NCI-H146 treated with DMSO at 0.1 percent for 48 hours (cell line): ENCODE data around the gene WNT3A.
A peak's percentile ranks its signal among the peaks of the same experiment; 100 is the strongest.

Experiments
- DNase-seq: peaks from one replicate; lab custom pipeline; 2025; ENCODE audit not compliant: unreplicated experiment; lab: John Stamatoyannopoulos, UW

WNT3A gene

DNA sequence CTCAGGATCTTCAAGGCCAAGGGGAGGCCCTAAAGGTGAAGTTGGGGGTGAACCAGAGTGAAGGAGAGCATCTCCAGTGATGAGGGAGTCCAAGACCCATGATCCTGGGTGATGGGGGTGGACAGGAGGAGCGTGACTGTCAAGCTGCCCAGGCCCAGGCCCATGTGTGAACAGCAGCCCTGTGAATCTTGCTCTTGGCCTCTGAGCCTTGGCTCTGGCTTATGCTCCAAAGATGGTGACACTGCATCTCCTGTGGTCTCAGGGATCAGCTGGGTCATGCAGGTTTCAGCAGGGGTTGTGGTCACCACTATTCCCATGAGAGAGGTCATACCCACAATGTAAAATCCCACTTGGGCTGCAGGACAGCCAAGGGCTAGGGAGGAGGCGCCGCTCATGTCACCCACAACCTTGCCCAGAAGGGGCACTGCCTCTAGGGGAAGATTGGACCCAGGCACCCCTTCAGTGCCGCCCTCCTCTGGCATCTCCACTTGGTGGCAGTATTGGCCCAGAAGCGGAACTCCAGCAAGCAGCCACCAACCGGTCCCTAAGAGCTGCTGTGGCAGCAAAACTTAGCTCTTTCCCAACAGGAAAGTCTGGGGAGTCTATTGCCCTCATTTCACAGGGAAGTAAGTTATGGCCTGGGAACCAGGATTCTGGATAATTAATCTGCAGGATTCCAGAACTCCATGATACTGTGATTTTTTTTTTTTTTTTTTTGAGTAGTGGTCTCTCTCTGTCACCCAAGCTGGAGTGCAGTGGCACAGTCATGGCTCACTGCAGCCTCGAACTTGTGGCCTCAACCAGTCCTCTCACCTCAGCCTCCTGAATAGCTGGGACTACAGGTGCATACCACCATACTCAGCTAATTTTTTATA, 7.5 kb upstream of the WNT3A start:
- DNase-seq = peak; percentile 39

- no peak for DNase-seq
Observed at GRCh38 chr1:228000416-228000815, 6.4 kb upstream of the WNT3A start.

DNA sequence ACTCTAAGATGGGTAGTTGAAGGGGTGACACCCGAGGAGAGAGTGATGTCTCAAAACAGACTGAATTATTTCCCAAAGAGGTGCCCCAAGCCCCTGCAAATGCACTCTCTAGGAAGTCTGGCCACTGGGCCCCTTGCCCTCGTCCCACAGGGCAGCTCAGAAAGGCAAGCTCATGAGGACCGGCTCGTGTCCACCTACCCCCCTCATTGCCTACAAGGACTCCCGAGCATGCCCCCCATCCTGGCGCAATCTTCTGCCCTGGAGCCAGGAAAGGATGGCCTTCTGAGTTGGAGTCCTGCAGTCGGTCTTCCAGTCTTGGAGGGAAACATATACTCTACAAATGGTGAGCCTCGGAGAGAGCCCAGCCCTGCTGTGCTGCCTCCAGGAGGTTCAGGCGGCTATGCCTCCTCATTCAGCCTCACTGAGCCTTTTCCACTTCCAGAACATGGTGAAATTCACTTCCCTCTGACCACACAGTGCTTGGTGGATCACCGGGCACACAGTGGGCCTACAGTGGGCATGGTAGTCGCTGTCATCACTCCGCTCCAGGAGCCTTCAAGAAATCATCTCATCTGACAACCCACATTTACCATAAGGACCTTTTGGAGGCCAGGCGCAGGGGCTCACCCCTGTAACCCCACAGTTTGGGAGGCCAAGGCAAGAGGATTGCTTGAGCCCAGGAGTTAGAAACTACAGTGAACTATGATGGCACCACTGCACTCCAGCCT, 5.8 kb upstream of the WNT3A start:
- DNase-seq = no peak

GRCh38 chr1:228001738-228002535, 4.9 kb upstream of the WNT3A start:
- no peak for DNase-seq

GRCh38 chr1:228002792-228003191, 4.0 kb upstream of the WNT3A start:
- DNase-seq = no peak

DNA sequence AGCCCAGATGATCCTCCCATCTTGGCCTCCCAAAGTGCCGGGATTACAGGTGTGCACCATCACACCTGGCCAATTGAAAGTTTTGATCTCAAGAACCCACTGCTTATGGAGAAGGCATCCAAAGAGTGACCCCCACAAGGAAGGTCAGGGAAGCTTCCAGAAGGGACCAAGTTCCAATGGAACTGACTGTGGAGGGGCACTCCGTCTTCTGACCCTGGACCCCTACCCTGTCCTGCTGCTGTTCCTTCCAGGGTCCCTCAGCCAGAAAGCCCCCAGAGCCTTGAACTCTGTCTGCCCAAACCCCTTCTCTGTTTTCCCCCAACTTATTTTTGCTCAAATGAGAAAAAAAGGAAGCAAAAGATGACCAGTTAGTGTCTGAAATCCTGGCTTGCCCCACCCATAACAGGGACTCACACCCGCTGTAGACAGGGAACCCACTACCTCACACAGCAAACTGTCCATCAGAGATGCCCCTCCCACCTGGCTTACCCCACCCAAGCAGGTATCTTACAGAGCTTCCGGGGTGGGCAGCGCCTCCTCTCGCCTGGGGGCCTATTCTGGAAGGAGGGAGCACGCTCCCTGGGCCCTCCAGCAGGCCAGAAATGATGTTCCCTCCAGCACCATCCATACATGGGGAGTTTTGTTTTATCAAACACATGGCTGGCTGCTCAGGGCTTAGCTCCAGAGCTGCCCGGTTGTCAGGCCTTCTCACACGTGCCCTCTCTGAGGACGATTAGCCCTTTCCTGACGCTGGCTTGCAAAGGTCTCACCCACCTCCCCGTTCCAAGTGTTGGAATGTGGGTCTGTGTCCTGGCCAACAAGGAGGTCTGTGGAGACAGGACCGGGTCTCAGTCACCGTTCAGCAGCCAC, 3.1 kb upstream of the WNT3A start:
- no peak for DNase-seq

DNA sequence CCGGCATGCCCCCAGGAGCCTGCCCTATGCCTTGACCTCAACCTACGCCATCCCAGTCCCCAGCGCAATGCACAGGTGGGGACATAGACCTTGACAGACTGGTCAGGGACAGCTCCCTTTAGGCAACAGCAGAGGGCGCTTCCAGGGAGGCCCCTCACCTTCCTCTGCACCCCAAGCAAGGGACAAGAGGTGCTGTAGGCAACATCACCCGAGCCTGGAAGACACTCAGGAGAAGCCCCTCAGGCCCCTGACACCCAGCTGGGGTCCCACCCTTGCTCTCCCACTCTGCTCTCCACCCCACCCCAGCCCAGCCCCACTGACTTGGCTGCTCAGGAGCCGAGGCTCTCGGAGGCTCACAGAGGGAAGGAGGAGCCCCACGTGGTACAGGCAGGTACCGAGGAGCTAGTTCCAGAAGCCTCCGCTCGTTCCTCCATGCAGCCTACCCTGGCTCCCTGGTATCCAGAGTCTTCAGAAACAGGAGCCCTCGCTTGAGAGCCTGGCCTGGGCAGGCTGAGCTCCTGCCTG, 2.4 kb upstream of the WNT3A start:
- no peak for DNase-seq

DNA sequence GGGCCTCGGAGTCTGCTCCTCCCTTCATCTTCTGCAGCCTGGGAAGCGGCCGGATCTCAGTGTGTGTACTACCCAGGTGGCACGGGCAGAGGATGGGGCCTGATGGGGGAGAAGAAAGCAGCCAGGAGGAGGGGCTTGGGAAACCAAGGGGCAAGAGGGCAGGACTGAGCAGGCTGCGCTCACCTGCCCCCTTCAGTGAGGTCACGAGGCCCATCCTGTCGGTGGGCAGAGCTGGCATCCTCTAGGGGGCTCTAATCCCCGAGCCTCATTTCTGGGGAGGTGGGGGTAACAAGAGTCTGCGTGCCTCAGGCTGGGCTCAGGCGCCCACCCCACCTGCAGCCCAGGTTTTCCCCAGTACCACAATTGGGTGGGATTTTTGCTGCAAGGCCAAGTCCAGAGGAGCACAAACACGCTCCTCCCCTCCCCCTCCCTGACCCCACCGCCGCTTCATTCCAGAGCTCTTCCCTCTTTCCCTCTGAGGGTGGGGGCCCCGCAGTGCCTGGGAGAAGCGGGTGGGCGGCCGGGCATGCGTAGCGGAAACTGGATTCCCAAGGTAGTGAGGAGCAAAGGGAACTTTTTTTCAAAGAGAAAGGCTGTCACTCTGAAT, 1.8 kb upstream of the WNT3A start:
- no peak for DNase-seq

- no peak for DNase-seq
Observed at GRCh38 chr1:228005511-228006033, 1.2 kb upstream of the WNT3A start.

- DNase-seq = no peak
Observed at GRCh38 chr1:228006034-228006785, 588 bp upstream of the WNT3A start.

- no peak for DNase-seq
Observed at GRCh38 chr1:228007049-228007800, 427 bp downstream of the WNT3A start.

- no peak for DNase-seq
Observed at GRCh38 chr1:228007801-228008341, 1.1 kb downstream of the WNT3A start.

DNA sequence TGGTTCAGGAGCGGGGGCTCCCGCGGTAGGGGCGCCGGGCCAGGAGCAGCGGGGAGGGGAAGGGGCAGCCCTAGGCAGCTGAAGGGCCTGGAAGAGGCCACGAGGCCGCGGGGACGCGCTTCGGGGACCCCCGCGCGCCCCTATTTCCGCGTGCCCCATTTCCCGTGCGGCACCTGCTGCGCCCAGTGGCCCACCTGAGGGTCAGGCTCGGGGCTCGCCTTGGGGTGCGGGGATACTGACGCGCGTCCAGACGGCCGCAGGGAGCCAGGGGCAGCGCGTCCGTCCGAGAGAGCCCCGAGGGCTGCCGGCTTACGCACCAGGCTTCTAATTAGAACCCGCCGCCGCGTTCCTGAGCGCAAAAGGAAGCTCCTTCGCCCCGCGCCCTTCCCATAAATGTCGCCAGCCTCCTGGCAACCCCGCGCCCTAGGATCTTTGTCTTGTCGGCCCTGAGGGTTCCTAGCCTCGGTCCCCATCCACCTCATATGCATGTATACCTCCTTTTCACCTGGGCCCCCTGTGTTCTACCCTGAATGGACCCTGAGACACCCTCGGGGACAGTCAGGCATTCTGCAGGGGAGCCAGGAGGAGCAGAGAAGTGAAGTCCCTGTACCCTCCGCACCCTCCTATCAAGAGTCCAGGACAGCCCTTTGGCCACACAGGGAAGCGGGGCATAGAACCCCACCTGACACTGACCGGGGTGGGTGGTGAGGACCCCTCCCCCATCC, 1.8 kb downstream of the WNT3A start:
- DNase-seq = no peak

- no peak for DNase-seq
Observed at GRCh38 chr1:228009116-228009827, 2.5 kb downstream of the WNT3A start.

DNA sequence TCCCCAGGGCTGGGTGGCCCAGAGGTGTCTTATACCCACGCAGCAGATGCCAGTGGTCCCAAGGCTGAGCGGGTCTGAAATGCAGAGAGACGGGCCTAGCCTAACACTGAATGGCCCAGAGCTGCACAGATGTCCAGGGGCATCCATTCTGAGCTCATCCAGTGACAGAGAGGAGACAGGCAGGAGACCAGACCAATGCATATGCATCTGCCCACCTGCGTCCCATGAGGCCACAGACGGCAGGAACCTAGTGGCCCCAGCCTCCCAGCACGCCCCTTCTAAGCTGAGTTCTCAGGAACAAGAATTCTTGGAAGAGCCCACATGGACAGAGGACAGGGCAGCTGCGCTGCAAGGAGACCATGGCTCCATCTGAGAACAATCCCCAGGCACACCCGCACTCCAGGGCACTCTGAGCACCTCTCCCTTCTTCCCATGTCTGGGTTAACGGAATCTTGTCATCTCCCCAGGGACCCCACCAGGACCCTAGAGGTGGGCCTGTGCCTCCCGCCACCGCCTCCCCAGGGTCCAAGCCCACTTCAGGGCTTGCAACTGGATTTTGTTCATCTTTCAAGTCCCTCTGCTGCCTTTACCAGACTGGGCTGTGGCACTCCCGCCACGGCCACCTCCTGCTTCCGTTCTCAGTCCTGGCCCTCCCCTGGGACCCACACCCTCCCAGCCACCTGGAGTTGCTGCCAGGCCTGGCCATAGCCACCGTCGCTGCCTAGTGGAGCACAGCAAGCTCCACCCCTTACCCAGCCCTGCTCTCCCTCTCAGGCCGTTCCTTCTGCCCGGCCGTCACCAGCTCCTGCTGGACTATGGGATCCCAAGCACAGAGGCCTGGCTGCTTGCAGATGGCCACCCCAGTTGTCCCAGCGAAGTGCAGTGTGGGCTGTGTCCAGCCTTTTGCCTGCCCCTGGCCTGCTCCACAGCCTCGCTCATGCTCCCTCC, 3.3 kb downstream of the WNT3A start:
- no peak for DNase-seq

GRCh38 chr1:228010921-228011320, 4.1 kb downstream of the WNT3A start:
- no peak for DNase-seq
